Body of pancreas (tissue), 4 donors: Measurements from ENCODE around the gene SMIM35.

Source experiments
- POLR2A ChIP-seq, 3 donors: fragments of 450-650 bp; IDR thresholded peaks; one replicate each; pipeline ENCODE4 v1.6.1; 2016; ENCODE audit warnings: antibody characterized with exemption in 3 of 3, mild to moderate bottlenecking in 2 of 3
- TF ChIP-seq, protein P1 (sequence below), 7 experiments: fragments of 450-650 bp in 4 of 7; fragments of 200-600 bp in 3 of 7; sonication (generic) in 3 of 7; IDR thresholded peaks; one replicate each; pipeline ENCODE4 v1.5.1; 2016 to 2019; ENCODE audit warnings: antibody characterized with exemption in 7 of 7

DNA sequence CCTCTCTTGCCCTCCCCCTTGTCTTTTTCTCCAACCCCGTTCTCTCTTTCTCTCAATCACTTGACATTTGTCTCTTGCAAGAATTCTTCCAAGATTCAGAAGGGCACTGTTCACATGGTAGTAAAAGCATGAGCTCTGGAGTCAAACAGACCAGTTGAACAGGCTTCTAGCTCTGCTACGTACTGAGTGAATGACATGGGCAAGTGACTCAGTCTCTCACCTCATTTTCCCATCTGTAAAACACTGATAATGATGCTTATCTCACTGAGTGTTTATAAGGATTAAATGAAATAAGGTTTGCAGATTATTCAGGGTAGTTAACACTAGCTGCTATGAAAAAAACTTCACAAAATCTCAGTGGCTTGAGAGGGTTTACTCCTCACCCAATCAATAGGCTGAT is 106.5 kb downstream of the SMIM35 start:
- TF ChIP-seq, protein P1, sequence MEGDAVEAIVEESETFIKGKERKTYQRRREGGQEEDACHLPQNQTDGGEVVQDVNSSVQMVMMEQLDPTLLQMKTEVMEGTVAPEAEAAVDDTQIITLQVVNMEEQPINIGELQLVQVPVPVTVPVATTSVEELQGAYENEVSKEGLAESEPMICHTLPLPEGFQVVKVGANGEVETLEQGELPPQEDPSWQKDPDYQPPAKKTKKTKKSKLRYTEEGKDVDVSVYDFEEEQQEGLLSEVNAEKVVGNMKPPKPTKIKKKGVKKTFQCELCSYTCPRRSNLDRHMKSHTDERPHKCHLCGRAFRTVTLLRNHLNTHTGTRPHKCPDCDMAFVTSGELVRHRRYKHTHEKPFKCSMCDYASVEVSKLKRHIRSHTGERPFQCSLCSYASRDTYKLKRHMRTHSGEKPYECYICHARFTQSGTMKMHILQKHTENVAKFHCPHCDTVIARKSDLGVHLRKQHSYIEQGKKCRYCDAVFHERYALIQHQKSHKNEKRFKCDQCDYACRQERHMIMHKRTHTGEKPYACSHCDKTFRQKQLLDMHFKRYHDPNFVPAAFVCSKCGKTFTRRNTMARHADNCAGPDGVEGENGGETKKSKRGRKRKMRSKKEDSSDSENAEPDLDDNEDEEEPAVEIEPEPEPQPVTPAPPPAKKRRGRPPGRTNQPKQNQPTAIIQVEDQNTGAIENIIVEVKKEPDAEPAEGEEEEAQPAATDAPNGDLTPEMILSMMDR (IDR thresholded peaks at IDR 0.05): no peak
- no peak for TF ChIP-seq POLR2A (IDR thresholded peaks at IDR 0.05)
